CD4-positive, alpha-beta T cell (primary cell): ENCODE results near the gene CDKN1C. TPM values are rescaled to one million over a fixed set of nuclear protein-coding genes. Genes with fewer than 3 reads are reported as not detected.
A peak's percentile ranks its signal among the peaks of the same experiment; 100 is the strongest.

ENCODE experiments used
- ATAC-seq: fragments of 200-7000 bp; cut with Tn5 transposase; one replicate; pipeline ENCODE4 v1.10.0; 2022; ENCODE audit warnings: mild to moderate bottlenecking; ENCODE audit not compliant: poor library complexity
- CTCF ChIA-PET: fragments of 350-600 bp; sonication (Branson Sonifier 250); formaldehyde crosslinking; loops from one replicate; lab custom pipeline; 2021; ENCODE audit warnings: antibody characterized with exemption, inconsistent platforms; lab: Charles Lee
- POLR2A ChIA-PET: fragments of 350-600 bp; sonication (Branson Sonifier 250); formaldehyde crosslinking; loops from one replicate; lab custom pipeline; 2021; ENCODE audit warnings: antibody characterized with exemption, inconsistent platforms; lab: Charles Lee
- DNase-seq, 14 experiments: peaks; one replicate each; pipeline ENCODE4 v3.0.0-alpha.2; 2013 to 2020; ENCODE audit warnings: mixed read lengths in 2 of 14
- H3K27ac ChIP-seq, 2 donors: one replicate each; pipeline versions ENCODE4 v1.5.1 to v1.7.0; 2013; ENCODE audit warnings: low read length in 2 of 2, low read depth in 1 of 2, mild to moderate bottlenecking in 1 of 2
- H3K27me3 ChIP-seq, 2 experiments: 1 replicate in 1 of 2; 2 replicates in 1 of 2; pipeline versions ENCODE4 v1.6.1 to v1.7.0; 2013; ENCODE audit warnings: low read length in 2 of 2, control low read depth in 1 of 2, mild to moderate bottlenecking in 1 of 2, moderate library complexity in 1 of 2; ENCODE audit not compliant: insufficient read depth in 2 of 2, control insufficient read depth in 1 of 2
- H3K36me3 ChIP-seq: one replicate; pipeline ENCODE4 v1.6.1; 2013; ENCODE audit warnings: low read length, control low read depth; ENCODE audit not compliant: insufficient read depth
- H3K4me1 ChIP-seq: one replicate; pipeline ENCODE4 v1.6.1; 2013; ENCODE audit warnings: low read length, control low read depth; ENCODE audit not compliant: insufficient read depth
- H3K4me3 ChIP-seq: one replicate; pipeline ENCODE4 v1.5.1; 2013; ENCODE audit warnings: mild to moderate bottlenecking, low read length, moderate library complexity
- H3K9me3 ChIP-seq, 2 experiments: 1 replicate in 1 of 2; 2 replicates in 1 of 2; pipeline versions ENCODE4 v1.6.1 to v1.7.0; 2013; ENCODE audit warnings: low read length in 2 of 2, mild to moderate bottlenecking in 2 of 2, control low read depth in 1 of 2, moderate library complexity in 1 of 2; ENCODE audit not compliant: control insufficient read depth in 1 of 2, insufficient read depth in 1 of 2
- H3K27ac Mint-ChIP-seq: one replicate; pipeline ENCODE4 v1.8.0; 2020; ENCODE audit warnings: mixed read lengths
- H3K27me3 Mint-ChIP-seq: one replicate; pipeline ENCODE4 v1.8.0; 2021; ENCODE audit warnings: mixed read lengths
- H3K36me3 Mint-ChIP-seq: one replicate; pipeline ENCODE4 v1.8.0; 2021; ENCODE audit warnings: low read depth, mixed read lengths
- H3K4me1 Mint-ChIP-seq: one replicate; pipeline ENCODE4 v1.8.0; 2021; ENCODE audit warnings: low read depth, mixed read lengths
- H3K4me3 Mint-ChIP-seq: one replicate; pipeline ENCODE4 v1.8.0; 2020; ENCODE audit warnings: mild to moderate bottlenecking, mixed read lengths
- H3K9me3 Mint-ChIP-seq: one replicate; pipeline ENCODE4 v1.8.0; 2020; ENCODE audit warnings: mixed read lengths
- intact Hi-C, 2 experiments: fragments of 100-400 bp; cut with DNase I in 1 of 2; cut with micrococcal nuclease in 1 of 2; formaldehyde crosslinking; loops; one replicate each; pipeline versions ENCODE4 v1.15.1 to v1.9.0; 2023 to 2025; cut with DNase I, micrococcal nuclease
- total RNA-seq, 174 experiments: library from RNA in 2 of 174; stranded (reverse) in 2 of 174; gene quantifications; one replicate each; pipeline ENCODE4 v1.2.3 and lab custom pipeline; 2021 to 2026
- TF ChIP-seq, protein P1 (sequence below): fragments of 200-600 bp; IDR thresholded peaks from one replicate; pipeline ENCODE4 v1.8.0; 2022; ENCODE audit warnings: antibody characterized with exemption, mild to moderate bottlenecking

CDKN1C gene
- total RNA-seq, 2 experiments from 2014 or later, result 1.9 to 2.5 TPM

DNA sequence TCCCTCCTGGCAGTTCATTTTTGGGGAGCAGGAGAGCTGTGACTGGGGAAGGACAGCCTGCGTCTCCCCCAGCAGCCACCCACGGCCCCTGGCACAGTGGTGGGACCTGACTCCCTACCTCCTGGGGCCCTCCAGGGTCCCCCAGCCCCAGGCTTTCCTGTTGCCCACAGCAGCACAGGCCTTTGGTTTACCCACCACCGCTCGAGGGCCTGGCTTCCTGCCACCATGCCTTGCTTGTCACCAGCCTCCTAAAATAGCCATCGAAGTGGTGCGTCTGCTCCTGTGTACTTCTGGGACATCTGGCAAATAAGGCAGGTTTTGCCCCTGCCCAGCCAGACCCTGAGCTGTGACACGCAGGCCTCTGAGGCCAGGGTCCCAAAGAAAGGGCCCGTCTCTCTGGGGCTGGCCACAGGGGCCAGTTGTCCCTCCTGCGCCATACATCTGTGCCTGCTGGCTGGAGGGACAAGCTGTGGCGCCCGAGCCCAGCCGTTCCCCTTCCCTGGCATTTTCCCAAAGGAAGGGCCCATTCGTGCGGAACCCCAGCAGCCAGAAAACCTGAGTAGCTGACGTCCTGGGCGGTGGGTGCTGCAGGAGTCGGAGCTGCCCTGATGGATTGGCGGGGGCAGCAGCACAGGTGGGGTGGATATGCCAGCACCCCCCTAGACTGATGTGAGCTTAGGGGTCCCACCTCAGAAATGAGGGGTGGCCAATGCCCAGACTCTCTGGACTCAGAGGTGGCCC lies 29.1 kb upstream of the CDKN1C start:
- ChIA-PET POLR2A (no interaction called here), CTCF (interaction anchor here (0.7 kb wide), 1 partner anchor 22 kb away, joined by 3 read pairs; no protein-coding TSS in a partner anchor)
- Mint-ChIP-seq H3K4me1 (peaks cover 12% of the 10 kb centered on the region), H3K4me3 (no peak overlapping the region), H3K9me3 (no peaks in the 10 kb centered on the region), H3K36me3 (no peaks in the 10 kb centered on the region), H3K27ac (no peak overlapping the region), H3K27me3 (no peaks in the 10 kb centered on the region)
- Histone ChIP-seq H3K36me3 (no peaks in the 10 kb centered on the region), H3K4me1 (peaks cover 17% of the 10 kb centered on the region), H3K4me3 (no peak overlapping the region), H3K27ac (no peak overlapping the region), H3K9me3 (no peaks in the 10 kb centered on the region), H3K27me3 (no peaks in the 10 kb centered on the region)
- intact Hi-C loops, result no loop called here
- TF ChIP-seq, protein P1, sequence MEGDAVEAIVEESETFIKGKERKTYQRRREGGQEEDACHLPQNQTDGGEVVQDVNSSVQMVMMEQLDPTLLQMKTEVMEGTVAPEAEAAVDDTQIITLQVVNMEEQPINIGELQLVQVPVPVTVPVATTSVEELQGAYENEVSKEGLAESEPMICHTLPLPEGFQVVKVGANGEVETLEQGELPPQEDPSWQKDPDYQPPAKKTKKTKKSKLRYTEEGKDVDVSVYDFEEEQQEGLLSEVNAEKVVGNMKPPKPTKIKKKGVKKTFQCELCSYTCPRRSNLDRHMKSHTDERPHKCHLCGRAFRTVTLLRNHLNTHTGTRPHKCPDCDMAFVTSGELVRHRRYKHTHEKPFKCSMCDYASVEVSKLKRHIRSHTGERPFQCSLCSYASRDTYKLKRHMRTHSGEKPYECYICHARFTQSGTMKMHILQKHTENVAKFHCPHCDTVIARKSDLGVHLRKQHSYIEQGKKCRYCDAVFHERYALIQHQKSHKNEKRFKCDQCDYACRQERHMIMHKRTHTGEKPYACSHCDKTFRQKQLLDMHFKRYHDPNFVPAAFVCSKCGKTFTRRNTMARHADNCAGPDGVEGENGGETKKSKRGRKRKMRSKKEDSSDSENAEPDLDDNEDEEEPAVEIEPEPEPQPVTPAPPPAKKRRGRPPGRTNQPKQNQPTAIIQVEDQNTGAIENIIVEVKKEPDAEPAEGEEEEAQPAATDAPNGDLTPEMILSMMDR, result no peak
- DNase-seq (no peak), ATAC-seq (no peak)

DNA sequence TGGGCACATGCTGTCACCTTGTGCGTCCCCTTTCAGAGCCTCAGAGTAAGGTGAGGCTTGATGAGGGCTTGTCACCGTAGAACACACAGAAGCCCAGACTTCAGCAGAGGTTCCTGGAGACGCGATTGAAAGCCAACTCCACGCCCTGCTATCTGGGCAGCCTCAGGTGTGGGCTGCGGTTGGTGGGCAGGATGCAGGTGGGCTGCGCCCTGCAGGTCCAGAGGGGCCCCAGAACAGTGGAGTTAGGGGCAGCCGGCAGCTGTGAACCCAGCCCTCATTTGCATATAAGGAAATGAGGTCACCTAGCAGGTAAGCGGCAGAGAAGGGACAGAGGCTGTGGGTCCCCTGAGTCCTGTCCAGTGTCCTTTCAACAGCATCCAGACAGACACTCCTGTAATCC lies 28.2 kb upstream of the CDKN1C start:
- Histone ChIP-seq H3K9me3 (no peaks in the 10 kb centered on the region), H3K4me3 (no peak overlapping the region), H3K27me3 (no peaks in the 10 kb centered on the region), H3K36me3 (no peaks in the 10 kb centered on the region), H3K27ac (no peak overlapping the region), H3K4me1 (peaks cover 17% of the 10 kb centered on the region)
- H3K27ac Mint-ChIP-seq, result no peak overlapping the region
- POLR2A ChIA-PET, result no interaction called here
- peaks cover 12% of the 10 kb centered on the region for H3K4me1 Mint-ChIP-seq
- no peaks in the 10 kb centered on the region for H3K36me3 Mint-ChIP-seq
- peak overlapping the region; percentile 25 for H3K4me3 Mint-ChIP-seq
- CTCF ChIA-PET, result interaction anchor here (1.1 kb wide), 1 partner anchor 22 kb away, joined by 4 read pairs; no protein-coding TSS in a partner anchor
- intact Hi-C loops, result no loop called here
- DNase-seq, result no peak
- no peaks in the 10 kb centered on the region for H3K9me3 Mint-ChIP-seq
- TF ChIP-seq, protein P1, result no peak
- ATAC-seq, result peak; percentile 29
- no peaks in the 10 kb centered on the region for H3K27me3 Mint-ChIP-seq

DNA sequence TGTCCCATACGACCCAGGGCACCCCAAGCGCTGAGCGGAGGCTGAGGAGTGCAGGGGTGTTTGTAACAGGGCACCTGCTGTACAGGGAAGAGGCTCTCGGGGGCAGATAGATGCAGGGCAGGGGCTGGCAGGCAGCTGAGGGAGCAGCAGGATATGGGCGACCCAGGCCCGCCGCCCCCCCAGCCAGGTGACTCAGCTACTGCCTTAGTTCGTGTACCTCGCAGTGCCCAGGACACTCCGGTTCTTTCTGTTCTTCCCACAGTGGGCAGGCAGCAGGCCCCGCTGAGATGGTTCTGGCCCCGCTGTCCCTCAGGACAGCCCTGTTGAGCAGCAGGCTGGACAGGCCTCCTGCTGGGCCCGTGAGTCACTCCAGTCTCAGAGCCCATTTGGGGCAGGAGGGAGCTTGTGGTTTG lies 27.4 kb upstream of the CDKN1C start:
- TF ChIP-seq, protein P1, result no peak
- no peak overlapping the region for H3K4me3 Mint-ChIP-seq
- Histone ChIP-seq H3K4me3 (no peak overlapping the region), H3K9me3 (no peaks in the 10 kb centered on the region), H3K4me1 (peaks cover 17% of the 10 kb centered on the region), H3K36me3 (no peaks in the 10 kb centered on the region), H3K27ac (no peak overlapping the region), H3K27me3 (no peaks in the 10 kb centered on the region)
- no peaks in the 10 kb centered on the region for H3K36me3 Mint-ChIP-seq
- peaks cover 12% of the 10 kb centered on the region for H3K4me1 Mint-ChIP-seq
- intact Hi-C loops, result no loop called here
- no peaks in the 10 kb centered on the region for H3K9me3 Mint-ChIP-seq
- no peak for ATAC-seq
- no peak overlapping the region for H3K27ac Mint-ChIP-seq
- no peak for DNase-seq
- ChIA-PET POLR2A (no interaction called here), CTCF (interaction anchor here (1.1 kb wide), 1 partner anchor 21 kb away, joined by 4 read pairs; no protein-coding TSS in a partner anchor)
- H3K27me3 Mint-ChIP-seq, result no peaks in the 10 kb centered on the region
